ENCODE data around the gene NCOA3.

DNA sequence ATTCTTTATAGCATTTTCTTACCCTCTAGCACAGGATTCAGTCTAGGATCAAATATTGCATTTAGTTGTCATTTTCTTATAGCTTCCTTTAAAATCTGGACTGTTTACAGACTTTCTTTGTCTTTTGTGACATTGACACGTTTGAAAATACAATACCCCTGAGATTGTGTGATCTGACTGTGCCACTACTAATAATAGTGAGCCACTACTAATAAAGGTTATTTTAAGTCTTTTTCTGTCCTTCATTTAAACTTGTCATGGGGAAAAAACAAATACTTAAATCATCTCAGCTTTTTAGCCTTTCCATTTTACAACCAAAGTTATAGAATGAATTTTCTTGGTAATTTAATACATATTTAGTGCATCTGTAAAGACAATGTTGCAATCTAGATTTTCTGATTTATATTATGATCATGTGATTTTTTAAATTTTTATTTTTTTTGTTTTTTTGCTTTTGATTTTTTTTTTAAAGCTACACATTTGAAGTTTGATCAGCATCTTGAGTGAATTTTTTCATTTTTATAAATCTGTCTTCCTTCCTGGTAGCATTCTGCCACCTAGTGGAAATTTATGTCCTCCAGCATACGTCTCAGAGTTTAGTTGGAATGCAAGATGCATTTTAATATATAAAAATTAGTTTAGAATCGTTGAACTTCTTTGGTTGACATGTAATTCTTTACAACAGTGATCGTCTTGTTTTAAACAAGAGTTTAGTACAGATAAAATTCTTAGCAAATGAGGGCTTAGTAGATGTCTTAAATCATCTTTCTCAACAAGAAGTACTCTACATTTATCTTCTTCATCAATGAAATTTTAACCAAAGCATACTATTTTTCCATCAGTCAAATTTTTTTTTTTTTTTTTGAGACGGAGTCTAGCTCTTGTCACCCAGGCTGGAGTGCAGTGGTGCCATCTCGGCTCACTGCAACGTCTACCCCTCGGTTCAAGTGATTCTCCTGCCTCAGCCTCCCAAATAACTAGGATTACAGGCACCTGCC, 119.4 kb downstream of the NCOA3 start:
- TF ChIP-seq, protein P1, sequence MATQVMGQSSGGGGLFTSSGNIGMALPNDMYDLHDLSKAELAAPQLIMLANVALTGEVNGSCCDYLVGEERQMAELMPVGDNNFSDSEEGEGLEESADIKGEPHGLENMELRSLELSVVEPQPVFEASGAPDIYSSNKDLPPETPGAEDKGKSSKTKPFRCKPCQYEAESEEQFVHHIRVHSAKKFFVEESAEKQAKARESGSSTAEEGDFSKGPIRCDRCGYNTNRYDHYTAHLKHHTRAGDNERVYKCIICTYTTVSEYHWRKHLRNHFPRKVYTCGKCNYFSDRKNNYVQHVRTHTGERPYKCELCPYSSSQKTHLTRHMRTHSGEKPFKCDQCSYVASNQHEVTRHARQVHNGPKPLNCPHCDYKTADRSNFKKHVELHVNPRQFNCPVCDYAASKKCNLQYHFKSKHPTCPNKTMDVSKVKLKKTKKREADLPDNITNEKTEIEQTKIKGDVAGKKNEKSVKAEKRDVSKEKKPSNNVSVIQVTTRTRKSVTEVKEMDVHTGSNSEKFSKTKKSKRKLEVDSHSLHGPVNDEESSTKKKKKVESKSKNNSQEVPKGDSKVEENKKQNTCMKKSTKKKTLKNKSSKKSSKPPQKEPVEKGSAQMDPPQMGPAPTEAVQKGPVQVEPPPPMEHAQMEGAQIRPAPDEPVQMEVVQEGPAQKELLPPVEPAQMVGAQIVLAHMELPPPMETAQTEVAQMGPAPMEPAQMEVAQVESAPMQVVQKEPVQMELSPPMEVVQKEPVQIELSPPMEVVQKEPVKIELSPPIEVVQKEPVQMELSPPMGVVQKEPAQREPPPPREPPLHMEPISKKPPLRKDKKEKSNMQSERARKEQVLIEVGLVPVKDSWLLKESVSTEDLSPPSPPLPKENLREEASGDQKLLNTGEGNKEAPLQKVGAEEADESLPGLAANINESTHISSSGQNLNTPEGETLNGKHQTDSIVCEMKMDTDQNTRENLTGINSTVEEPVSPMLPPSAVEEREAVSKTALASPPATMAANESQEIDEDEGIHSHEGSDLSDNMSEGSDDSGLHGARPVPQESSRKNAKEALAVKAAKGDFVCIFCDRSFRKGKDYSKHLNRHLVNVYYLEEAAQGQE (IDR thresholded peaks at IDR 0.05; ENCODE audit: low read depth, low read length): no peak
- TF ChIP-seq, protein P2, sequence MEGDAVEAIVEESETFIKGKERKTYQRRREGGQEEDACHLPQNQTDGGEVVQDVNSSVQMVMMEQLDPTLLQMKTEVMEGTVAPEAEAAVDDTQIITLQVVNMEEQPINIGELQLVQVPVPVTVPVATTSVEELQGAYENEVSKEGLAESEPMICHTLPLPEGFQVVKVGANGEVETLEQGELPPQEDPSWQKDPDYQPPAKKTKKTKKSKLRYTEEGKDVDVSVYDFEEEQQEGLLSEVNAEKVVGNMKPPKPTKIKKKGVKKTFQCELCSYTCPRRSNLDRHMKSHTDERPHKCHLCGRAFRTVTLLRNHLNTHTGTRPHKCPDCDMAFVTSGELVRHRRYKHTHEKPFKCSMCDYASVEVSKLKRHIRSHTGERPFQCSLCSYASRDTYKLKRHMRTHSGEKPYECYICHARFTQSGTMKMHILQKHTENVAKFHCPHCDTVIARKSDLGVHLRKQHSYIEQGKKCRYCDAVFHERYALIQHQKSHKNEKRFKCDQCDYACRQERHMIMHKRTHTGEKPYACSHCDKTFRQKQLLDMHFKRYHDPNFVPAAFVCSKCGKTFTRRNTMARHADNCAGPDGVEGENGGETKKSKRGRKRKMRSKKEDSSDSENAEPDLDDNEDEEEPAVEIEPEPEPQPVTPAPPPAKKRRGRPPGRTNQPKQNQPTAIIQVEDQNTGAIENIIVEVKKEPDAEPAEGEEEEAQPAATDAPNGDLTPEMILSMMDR (IDR thresholded peaks at IDR 0.05): peak; percentile 96
- TF ChIP-seq POLR2AphosphoS5 (IDR thresholded peaks at IDR 0.05; ENCODE audit: low read depth, low read length): no peak
- TF ChIP-seq GABPA (IDR thresholded peaks at IDR 0.05; ENCODE audit: low read depth): no peak
- TF ChIP-seq MXI1 (IDR thresholded peaks at IDR 0.05; ENCODE audit: low read depth, low read length): no peak
- TF ChIP-seq SMC3 (IDR thresholded peaks at IDR 0.05; ENCODE audit: low read depth, low read length): peak; percentile 58
- TF ChIP-seq, protein P3, sequence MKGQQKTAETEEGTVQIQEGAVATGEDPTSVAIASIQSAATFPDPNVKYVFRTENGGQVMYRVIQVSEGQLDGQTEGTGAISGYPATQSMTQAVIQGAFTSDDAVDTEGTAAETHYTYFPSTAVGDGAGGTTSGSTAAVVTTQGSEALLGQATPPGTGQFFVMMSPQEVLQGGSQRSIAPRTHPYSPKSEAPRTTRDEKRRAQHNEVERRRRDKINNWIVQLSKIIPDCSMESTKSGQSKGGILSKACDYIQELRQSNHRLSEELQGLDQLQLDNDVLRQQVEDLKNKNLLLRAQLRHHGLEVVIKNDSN (IDR thresholded peaks at IDR 0.05; ENCODE audit: borderline replicate concordance, low read depth): no peak
- TF ChIP-seq, protein P4, sequence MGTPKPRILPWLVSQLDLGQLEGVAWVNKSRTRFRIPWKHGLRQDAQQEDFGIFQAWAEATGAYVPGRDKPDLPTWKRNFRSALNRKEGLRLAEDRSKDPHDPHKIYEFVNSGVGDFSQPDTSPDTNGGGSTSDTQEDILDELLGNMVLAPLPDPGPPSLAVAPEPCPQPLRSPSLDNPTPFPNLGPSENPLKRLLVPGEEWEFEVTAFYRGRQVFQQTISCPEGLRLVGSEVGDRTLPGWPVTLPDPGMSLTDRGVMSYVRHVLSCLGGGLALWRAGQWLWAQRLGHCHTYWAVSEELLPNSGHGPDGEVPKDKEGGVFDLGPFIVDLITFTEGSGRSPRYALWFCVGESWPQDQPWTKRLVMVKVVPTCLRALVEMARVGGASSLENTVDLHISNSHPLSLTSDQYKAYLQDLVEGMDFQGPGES (IDR thresholded peaks at IDR 0.05; ENCODE audit: low read depth, low read length): no peak
- TF ChIP-seq FOSL2 (IDR thresholded peaks at IDR 0.05; ENCODE audit: borderline replicate concordance, low read depth): no peak
- TF ChIP-seq FOXJ3 (CRISPR knock-in tag; IDR thresholded peaks at IDR 0.05): no peak
- peak; percentile 90 for TF ChIP-seq RAD21 (IDR thresholded peaks at IDR 0.05; ENCODE audit: low read length)

All from SK-N-SH (cell line).